Kidney (tissue), 14 donors: Measurements from ENCODE around the gene DLX4. TPM values are rescaled to one million over a fixed set of nuclear protein-coding genes. Genes with fewer than 3 reads are reported as not detected.

ENCODE experiments used
- DNase-seq, 5 donors: peaks; one replicate each; pipeline ENCODE4 v3.0.0-alpha.2; 2013 to 2020
- FAIRE-seq: peaks from 2 replicates; lab custom pipeline; 2012; peaks lifted over from hg19 to GRCh38; lab: Jason Lieb, UNC
- H3K27ac ChIP-seq, 2 donors: one replicate each; pipeline ENCODE4 v1.7.0; 2013; ENCODE audit warnings: low read depth in 2 of 2, low read length in 2 of 2, inconsistent platforms in 1 of 2
- H3K27me3 ChIP-seq: one replicate; pipeline ENCODE4 v1.7.1; 2013; ENCODE audit warnings: low read length, inconsistent platforms; ENCODE audit not compliant: control insufficient read depth, insufficient read depth
- H3K36me3 ChIP-seq, 3 donors: one replicate each; pipeline versions ENCODE4 v1.7.0 to v1.7.1; 2013; ENCODE audit warnings: low read length in 3 of 3, control low read depth in 1 of 3, inconsistent platforms in 1 of 3; ENCODE audit not compliant: insufficient read depth in 3 of 3, control insufficient read depth in 2 of 3
- H3K4me1 ChIP-seq, 3 donors: one replicate each; pipeline versions ENCODE4 v1.7.0 to v1.7.1; 2013; ENCODE audit warnings: low read length in 3 of 3, inconsistent platforms in 1 of 3, low read depth in 1 of 3; ENCODE audit not compliant: control insufficient read depth in 2 of 3, insufficient read depth in 2 of 3
- H3K4me3 ChIP-seq, 3 donors: one replicate each; pipeline versions ENCODE4 v1.7.0 to v1.8.1; 2013; ENCODE audit warnings: low read length in 3 of 3, control low read depth in 1 of 3, inconsistent platforms in 1 of 3
- H3K9ac ChIP-seq, 3 donors: one replicate each; pipeline versions ENCODE4 v1.7.0 to v1.7.1; 2013; ENCODE audit warnings: low read length in 3 of 3, control low read depth in 1 of 3, inconsistent platforms in 1 of 3
- H3K9me3 ChIP-seq, 3 donors: one replicate each; pipeline versions ENCODE4 v1.7.0 to v1.7.1; 2013; ENCODE audit warnings: low read length in 3 of 3, control low read depth in 1 of 3, inconsistent platforms in 1 of 3; ENCODE audit not compliant: control insufficient read depth in 2 of 3, insufficient read depth in 1 of 3
- CTCF ChIP-seq: IDR thresholded peaks from 3 replicates; pipeline ENCODE4 v1.5.1; 2012; ENCODE audit warnings: mild to moderate bottlenecking, moderate library complexity, borderline replicate concordance; ENCODE audit not compliant: insufficient read depth; ENCODE audit errors: extremely low read depth
- intact Hi-C: fragments of 100-400 bp; cut with DNase I; formaldehyde crosslinking; loops from one replicate; pipeline ENCODE4 v1.11.1; 2022
- polyA plus RNA-seq: library from polyadenylated mRNA; stranded (reverse); fragments of 350-450 nt; fragmentation: Illumina TruSeq; extraction: RNeasy Lipid Tissue Mini Kit (QIAGEN cat#74804); gene quantifications from one replicate; pipeline ENCODE4 v1.2.3, GENCODE V29; 2014; ENCODE audit warnings: low read depth, low replicate concordance; ENCODE audit not compliant: insufficient read depth
- total RNA-seq: library from RNA; stranded (reverse); fragmentation: NEBNext Ultra II Directional; extraction: Animal tissue kit (Norgen Biotek cat#: 25700); gene quantifications from one replicate; pipeline ENCODE4 v1.2.1, GENCODE V29; 2021
- donor health status: control.
- donor health status: control.
- donor health status: control.
- donor health status: control.
- donor health status: control.
- donor health status: DM: yes; HTN: yes; CAD: no.
- donor health status: Normal renal cell carcinoma (clear cell type).

The DLX4 gene
- total and polyA plus RNA-seq, 2 donors from 2014 or later, result 0.44 TPM; not detected in 1

DNA sequence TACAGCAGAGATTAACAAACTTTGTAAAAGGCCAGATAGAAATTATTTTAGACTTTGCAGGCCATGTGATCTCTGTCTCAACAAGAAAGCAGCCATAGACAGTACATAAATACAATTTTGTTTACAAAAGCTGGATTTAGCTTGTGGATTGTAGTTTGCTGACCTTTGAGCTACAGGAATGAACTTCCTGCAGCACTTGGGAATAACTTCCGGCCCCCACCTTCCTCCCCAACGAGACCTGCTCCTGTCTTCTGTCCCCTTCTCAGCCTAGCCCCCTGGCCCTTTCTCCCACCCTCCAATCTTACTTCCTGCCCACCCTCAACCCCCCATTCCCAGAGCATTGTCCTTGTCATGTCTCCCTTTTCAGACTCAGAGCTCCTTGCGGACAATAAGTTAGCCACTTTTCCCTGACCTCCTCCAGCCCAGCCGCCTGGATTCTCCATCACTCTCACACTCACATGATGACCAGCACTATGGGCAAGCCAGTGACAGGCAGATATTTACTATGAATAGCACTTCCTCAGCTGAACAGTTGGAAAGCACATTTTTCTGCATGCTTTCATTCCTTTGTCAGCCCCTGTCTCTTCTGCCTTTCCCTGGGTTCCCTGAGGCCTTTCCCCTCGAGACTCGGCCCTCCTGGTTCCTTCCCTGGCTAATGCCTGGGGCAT is 53.6 kb downstream of the DLX4 start:
- Histone ChIP-seq H3K36me3 (no peaks in the 10 kb centered on the region), H3K9me3 (no peaks in the 10 kb centered on the region), H3K4me1 (peaks cover 0 to 9% (median 6%) of the 10 kb centered on the region in 3 donors), H3K27ac (no peak overlapping the region), H3K27me3 (no peaks in the 10 kb centered on the region), H3K9ac (no peak overlapping the region), H3K4me3 (no peak overlapping the region)
- no peak for TF ChIP-seq CTCF
- DNase-seq, result peak in 1 of 5 donors; percentile 38
- FAIRE-seq, result no peak
- intact Hi-C loops, result loop anchor here (10.0 kb wide), 1 partner anchor 62 kb away; no protein-coding TSS in a partner anchor

DNA sequence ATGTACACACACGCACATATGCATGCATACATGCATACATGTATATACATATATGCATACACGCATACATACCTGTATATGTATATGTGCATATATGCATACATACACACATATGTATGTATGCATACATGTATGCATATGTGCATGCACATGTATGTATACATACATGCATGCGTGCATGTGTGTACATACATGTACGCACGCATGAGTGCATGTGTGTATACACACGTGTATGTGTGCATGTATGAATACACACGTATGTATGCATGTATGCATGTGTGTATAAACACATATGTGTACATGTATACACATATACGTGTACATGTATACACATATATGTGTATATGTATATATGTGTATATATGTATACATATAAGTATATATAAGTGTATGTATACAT is 54.5 kb downstream of the DLX4 start:
- H3K9ac ChIP-seq, result no peak overlapping the region
- H3K4me3 ChIP-seq, result no peak overlapping the region
- DNase-seq (no peak), FAIRE-seq (no peak)
- TF ChIP-seq CTCF, result no peak
- no peaks in the 10 kb centered on the region for H3K27me3 ChIP-seq
- H3K36me3 ChIP-seq, result no peaks in the 10 kb centered on the region
- H3K4me1 ChIP-seq, result peaks cover 0 to 13% (median 6%) of the 10 kb centered on the region in 3 donors
- intact Hi-C loops, result loop anchor here (10.0 kb wide), 1 partner anchor 61 kb away; no protein-coding TSS in a partner anchor
- H3K9me3 ChIP-seq, result no peaks in the 10 kb centered on the region
- no peak overlapping the region for H3K27ac ChIP-seq

Other genes with a start within 250 kb of the DLX4 start
- gene FAM117A, start 205.1 kb upstream of the DLX4 start, total RNA-seq, result 12.9 TPM
- 11.1 TPM for gene FAM117A, start 205.1 kb upstream of the DLX4 start, polyA plus RNA-seq
- gene KAT7, start 180.5 kb upstream of the DLX4 start, total RNA-seq, result 76.9 TPM
- gene KAT7, start 180.5 kb upstream of the DLX4 start, polyA plus RNA-seq, result 18.4 TPM
- 0.47 TPM for gene TAC4, start 121.1 kb upstream of the DLX4 start, total RNA-seq
- gene TAC4, start 121.1 kb upstream of the DLX4 start, polyA plus RNA-seq, result not detected
- gene DLX3, start 26.0 kb downstream of the DLX4 start, total RNA-seq, result 0.41 TPM
- gene DLX3, start 26.0 kb downstream of the DLX4 start, polyA plus RNA-seq, result 0.47 TPM
- gene ITGA3, start 86.9 kb downstream of the DLX4 start, total RNA-seq, result 367 TPM
- 117 TPM for gene ITGA3, start 86.9 kb downstream of the DLX4 start, polyA plus RNA-seq
- gene PDK2, start 126.2 kb downstream of the DLX4 start, total RNA-seq, result 41.9 TPM
- gene PDK2, start 126.2 kb downstream of the DLX4 start, polyA plus RNA-seq, result 121 TPM
- gene SAMD14, start 161.0 kb downstream of the DLX4 start, total RNA-seq, result 5.0 TPM
- gene SAMD14, start 161.0 kb downstream of the DLX4 start, polyA plus RNA-seq, result 3.7 TPM
- gene PPP1R9B, start 181.5 kb downstream of the DLX4 start, total RNA-seq, result 64.4 TPM
- 17.1 TPM for gene PPP1R9B, start 181.5 kb downstream of the DLX4 start, polyA plus RNA-seq
- gene SGCA, start 196.8 kb downstream of the DLX4 start, total RNA-seq, result 4.2 TPM
- 5.5 TPM for gene SGCA, start 196.8 kb downstream of the DLX4 start, polyA plus RNA-seq
- gene COL1A1, start 232.4 kb downstream of the DLX4 start, total RNA-seq, result 142 TPM
- 9.2 TPM for gene COL1A1, start 232.4 kb downstream of the DLX4 start, polyA plus RNA-seq